ENCODE data around the gene PARD3B.

- TF ChIP-seq POLR2AphosphoS5 (IDR thresholded peaks at IDR 0.05; ENCODE audit: low read depth, low read length) (no peak), POLR2A (IDR thresholded peaks at IDR 0.05; ENCODE audit: low read depth, low read length) (no peak), TAF1 (IDR thresholded peaks at IDR 0.05; ENCODE audit: low read depth, low read length) (no peak), SPI1 (IDR thresholded peaks at IDR 0.05; ENCODE audit: low read depth, low read length) (no peak), POU2F2 (IDR thresholded peaks at IDR 0.05; ENCODE audit: low read depth, low read length) (no peak), PAX5 (IDR thresholded peaks at IDR 0.05; ENCODE audit: insufficient read depth, low read length, severe bottlenecking) (no peak)
These were observed 378.7 kb downstream of the PARD3B start for GRCh38 chr2:204923957-204924356.

Measured in GM12891 (cell line).